ENCODE results near the gene CREB3L1. TPM values are rescaled to one million over a fixed set of nuclear protein-coding genes. Genes with fewer than 3 reads are reported as not detected.

The CREB3L1 gene
- total and polyA plus RNA-seq, 2 of the 13 experiments (the other 11 are each of a cell fraction or from before 2014, with no cell fraction given): not detected

DNA sequence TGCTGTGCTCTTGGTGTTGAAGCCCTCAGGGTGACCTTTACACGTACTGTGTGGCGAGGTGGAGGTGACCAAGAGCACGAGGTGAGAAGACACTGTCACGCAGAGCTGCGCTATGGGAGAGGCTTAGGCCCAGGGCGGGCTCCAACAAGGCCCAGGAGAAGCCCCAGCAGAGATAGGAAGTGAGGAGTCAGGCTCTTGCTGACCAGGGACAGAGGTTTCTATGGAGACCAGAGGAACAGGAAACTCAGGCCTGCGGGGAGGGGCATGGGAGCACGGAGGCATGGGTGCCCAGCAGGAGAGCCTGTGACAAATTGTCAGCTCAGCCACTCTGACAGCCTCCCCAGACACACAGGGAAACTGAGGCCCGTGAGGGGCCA is 85.6 kb downstream of the CREB3L1 start:
- in situ Hi-C loops (cut with HindIII; ENCODE audit: extremely low pct_ligation_motif_present, low pct_unique_long_range_greater_than_20kb) (no loop called here), intact Hi-C loops (cut with micrococcal nuclease; ENCODE audit: unreplicated experiment) (no loop called here)
- Histone ChIP-seq H3K27ac (ENCODE audit: extremely low read length, insufficient read depth, low read length) (no peak overlapping the region), H3K9ac (ENCODE audit: insufficient read depth, low read depth, low read length) (no peak overlapping the region), H3K27me3 (ENCODE audit: control insufficient read depth in 1 of 2, insufficient read depth in 2 of 2, low read length in 2 of 2) (no peaks in the 10 kb centered on the region), H4K20me1 (ENCODE audit: insufficient read depth, low read length) (no peaks in the 10 kb centered on the region), H3K4me1 (ENCODE audit: insufficient read depth, low read length) (peaks cover 9% of the 10 kb centered on the region), H3K36me3 (replicated peaks in 1 of 2; ENCODE audit: control insufficient read depth in 1 of 2, insufficient read depth in 2 of 2, low read length in 2 of 2) (0 out of 5 replicates have a peak, but pooled peaks cover 0 to 3% of the 10 kb centered on the region in 2 experiments), H3K79me2 (ENCODE audit: insufficient read depth, low read length) (no peaks in the 10 kb centered on the region), H3K4me3 (replicated peaks in 1 of 3; ENCODE audit: insufficient read depth in 1 of 3, low read depth in 2 of 3, low read length in 3 of 3) (no peak overlapping the region), H2AFZ (ENCODE audit: low read length) (no peak overlapping the region), H3K4me2 (ENCODE audit: low read depth, low read length) (no peak overlapping the region), H3K9me3 (ENCODE audit: low read length) (no peaks in the 10 kb centered on the region)
- no peak for TF ChIP-seq ZKSCAN8 (CRISPR knock-in tag; IDR thresholded peaks at IDR 0.05; ENCODE audit: borderline replicate concordance)
- no peak for TF ChIP-seq DMAP1 (CRISPR knock-in tag; IDR thresholded peaks at IDR 0.05)
- no peak for TF ChIP-seq HNRNPL (IDR thresholded peaks at IDR 0.05; ENCODE audit: low read depth, low read length)
- TF ChIP-seq ZBTB42 (CRISPR knock-in tag; IDR thresholded peaks at IDR 0.05): no peak
- no peak for TF ChIP-seq ZNF143 (CRISPR knock-in tag; IDR thresholded peaks at IDR 0.05)
- no peak for TF ChIP-seq NR2C2 (CRISPR knock-in tag; IDR thresholded peaks at IDR 0.05; ENCODE audit: borderline replicate concordance)
- TF ChIP-seq KMT2A (CRISPR knock-in tag; IDR thresholded peaks at IDR 0.05): no peak
- no peak for TF ChIP-seq GATA4 (IDR thresholded peaks at IDR 0.05; ENCODE audit: borderline replicate concordance, low read depth)
- no peak for TF ChIP-seq ZNF432 (CRISPR knock-in tag; IDR thresholded peaks at IDR 0.05; ENCODE audit: borderline replicate concordance)
- TF ChIP-seq ETV5 (CRISPR knock-in tag; IDR thresholded peaks at IDR 0.05; ENCODE audit: borderline replicate concordance): no peak
- TF ChIP-seq AKAP8 (CRISPR knock-in tag; IDR thresholded peaks at IDR 0.05): no peak
- TF ChIP-seq, protein P1, sequence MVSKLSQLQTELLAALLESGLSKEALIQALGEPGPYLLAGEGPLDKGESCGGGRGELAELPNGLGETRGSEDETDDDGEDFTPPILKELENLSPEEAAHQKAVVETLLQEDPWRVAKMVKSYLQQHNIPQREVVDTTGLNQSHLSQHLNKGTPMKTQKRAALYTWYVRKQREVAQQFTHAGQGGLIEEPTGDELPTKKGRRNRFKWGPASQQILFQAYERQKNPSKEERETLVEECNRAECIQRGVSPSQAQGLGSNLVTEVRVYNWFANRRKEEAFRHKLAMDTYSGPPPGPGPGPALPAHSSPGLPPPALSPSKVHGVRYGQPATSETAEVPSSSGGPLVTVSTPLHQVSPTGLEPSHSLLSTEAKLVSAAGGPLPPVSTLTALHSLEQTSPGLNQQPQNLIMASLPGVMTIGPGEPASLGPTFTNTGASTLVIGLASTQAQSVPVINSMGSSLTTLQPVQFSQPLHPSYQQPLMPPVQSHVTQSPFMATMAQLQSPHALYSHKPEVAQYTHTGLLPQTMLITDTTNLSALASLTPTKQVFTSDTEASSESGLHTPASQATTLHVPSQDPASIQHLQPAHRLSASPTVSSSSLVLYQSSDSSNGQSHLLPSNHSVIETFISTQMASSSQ (IDR thresholded peaks at IDR 0.05; ENCODE audit: low read depth): no peak
- TF ChIP-seq, protein P1 (CRISPR knock-in tag; IDR thresholded peaks at IDR 0.05; ENCODE audit: borderline replicate concordance): no peak
- TF ChIP-seq, protein P2, sequence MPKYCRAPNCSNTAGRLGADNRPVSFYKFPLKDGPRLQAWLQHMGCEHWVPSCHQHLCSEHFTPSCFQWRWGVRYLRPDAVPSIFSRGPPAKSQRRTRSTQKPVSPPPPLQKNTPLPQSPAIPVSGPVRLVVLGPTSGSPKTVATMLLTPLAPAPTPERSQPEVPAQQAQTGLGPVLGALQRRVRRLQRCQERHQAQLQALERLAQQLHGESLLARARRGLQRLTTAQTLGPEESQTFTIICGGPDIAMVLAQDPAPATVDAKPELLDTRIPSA (CRISPR knock-in tag; IDR thresholded peaks at IDR 0.05; ENCODE audit: borderline replicate concordance): no peak
- TF ChIP-seq ZSCAN30 (CRISPR knock-in tag; IDR thresholded peaks at IDR 0.05): no peak
- no peak for TF ChIP-seq ZNF709 (CRISPR knock-in tag; IDR thresholded peaks at IDR 0.05)
- TF ChIP-seq MEIS2 (CRISPR knock-in tag; IDR thresholded peaks at IDR 0.05): no peak
- TF ChIP-seq TSC22D2 (CRISPR knock-in tag; IDR thresholded peaks at IDR 0.05; ENCODE audit: borderline replicate concordance): no peak
- no peak for TF ChIP-seq ZNF274 (CRISPR knock-in tag; IDR thresholded peaks at IDR 0.05)
- TF ChIP-seq, protein P3, sequence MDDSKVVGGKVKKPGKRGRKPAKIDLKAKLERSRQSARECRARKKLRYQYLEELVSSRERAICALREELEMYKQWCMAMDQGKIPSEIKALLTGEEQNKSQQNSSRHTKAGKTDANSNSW (CRISPR knock-in tag; IDR thresholded peaks at IDR 0.05; ENCODE audit: borderline replicate concordance): no peak
- WGBS (ENCODE audit: low lambda C conversion rate): 89% methylated on average over 7 of the region's 9 CpGs
- ATAC-seq (no peak), DNase-seq (ENCODE audit: low spot score) (no peak), FAIRE-seq (no peak)
- POLR2A ChIA-PET: interaction anchor here (0.5 kb wide), 1 partner anchor 121 kb away, joined by 3 read pairs; no protein-coding TSS in a partner anchor
- CTCF ChIA-PET (ENCODE audit: low intra/inter-chr PET ratio, low total read pairs): no interaction called here
- no TSS peak for BruUV-seq (replicated peaks)
